Neural cell (in vitro differentiated cells): ENCODE results near the gene SP3. TPM values are rescaled to one million over a fixed set of nuclear protein-coding genes. Genes with fewer than 3 reads are reported as not detected.

Experiments used
- H2AFZ ChIP-seq: fragments of 200-600, 300-800 bp; sonication (generic), shearing (Covaris generic); 2 replicates; pipeline ENCODE4 v1.6.0; 2014; ENCODE audit warnings: low read depth, mild to moderate bottlenecking, antibody characterized with exemption, low read length, moderate library complexity
- H3F3A ChIP-seq: fragments of 200-600 bp; shearing (Covaris generic); 2 replicates; pipeline ENCODE4 v1.6.1; 2016; ENCODE audit warnings: mild to moderate bottlenecking, moderate library complexity, mixed read lengths, antibody characterized with exemption, low read length; ENCODE audit not compliant: insufficient read depth, poor library complexity, severe bottlenecking
- H3K27ac ChIP-seq: fragments of 200-600, 300-800 bp; sonication (generic), shearing (Covaris generic); 2 replicates; pipeline ENCODE4 v1.5.1; 2014; ENCODE audit warnings: mild to moderate bottlenecking, low read length, moderate library complexity
- H3K27me3 ChIP-seq: fragments of 300-800, 200-600 bp; sonication (generic), shearing (Covaris generic); 2 replicates; pipeline ENCODE4 v1.6.0; 2014; ENCODE audit warnings: mild to moderate bottlenecking, low read depth, low read length, moderate library complexity; ENCODE audit not compliant: insufficient read depth
- H3K36me3 ChIP-seq: fragments of 300-800, 200-600 bp; sonication (generic), shearing (Covaris generic); 2 replicates; pipeline ENCODE4 v1.5.1; 2014; ENCODE audit warnings: mild to moderate bottlenecking, antibody characterized with exemption, low read length, moderate library complexity; ENCODE audit not compliant: insufficient read depth
- H3K4me2 ChIP-seq: fragments of 300-800, 200-600 bp; sonication (generic), shearing (Covaris generic); 2 replicates; pipeline ENCODE4 v1.6.0; 2014; ENCODE audit warnings: mild to moderate bottlenecking, low read length
- H3K4me3 ChIP-seq: fragments of 300-800, 200-600 bp; sonication (generic), shearing (Covaris generic); 2 replicates; pipeline ENCODE4 v1.5.1; 2014; ENCODE audit warnings: mild to moderate bottlenecking, low read length, moderate library complexity
- H3K79me2 ChIP-seq: fragments of 200-600 bp; shearing (Covaris generic); replicated peaks from 2 replicates; pipeline ENCODE4 v1.6.0; 2014; ENCODE audit warnings: mild to moderate bottlenecking, low read length, moderate library complexity; ENCODE audit not compliant: insufficient read depth
- H3K9ac ChIP-seq: fragments of 300-800, 200-600 bp; sonication (generic), shearing (Covaris generic); 2 replicates; pipeline ENCODE4 v1.6.1; 2016; ENCODE audit warnings: mild to moderate bottlenecking, low read length, mixed read lengths
- H3K9me2 ChIP-seq: fragments of 200-600 bp; shearing (Covaris generic); 2 replicates; pipeline ENCODE4 v1.6.1; 2016; ENCODE audit warnings: mild to moderate bottlenecking, low read length, mixed read lengths; ENCODE audit not compliant: insufficient read depth
- H3K9me3 ChIP-seq: fragments of 200-600, 300-800 bp; sonication (generic), shearing (Covaris generic); 2 replicates; pipeline ENCODE4 v1.6.1; 2016; ENCODE audit warnings: mild to moderate bottlenecking, mixed run types, low read length, moderate library complexity, mixed read lengths
- H4K20me1 ChIP-seq: fragments of 200-600 bp; shearing (Covaris generic); 2 replicates; pipeline ENCODE4 v1.6.1; 2016; ENCODE audit warnings: mild to moderate bottlenecking, mixed run types; ENCODE audit not compliant: insufficient read depth
- CTCF ChIP-seq: fragments of 450-650 bp; IDR thresholded peaks from 2 replicates; pipeline ENCODE4 v1.5.1; 2014; ENCODE audit warnings: antibody characterized with exemption, mild to moderate bottlenecking, moderate library complexity; ENCODE audit not compliant: poor library complexity, severe bottlenecking
- EP300 ChIP-seq: fragments of 450-650 bp; conservative IDR thresholded peaks from 2 replicates; pipeline ENCODE4 v1.6.1; 2014; ENCODE audit warnings: antibody characterized with exemption, mild to moderate bottlenecking, moderate library complexity; ENCODE audit not compliant: poor library complexity, severe bottlenecking
- EZH2 ChIP-seq: fragments of 200-600, 300-800 bp; shearing (Covaris generic), sonication (generic); IDR thresholded peaks from 2 replicates; pipeline ENCODE4 v1.6.1; 2014; ENCODE audit warnings: antibody characterized with exemption, low read length, borderline replicate concordance, mild to moderate bottlenecking; ENCODE audit not compliant: insufficient read depth, poor library complexity, severe bottlenecking
- MXI1 ChIP-seq: fragments of 450-650 bp; conservative IDR thresholded peaks from 2 replicates; pipeline ENCODE4 v1.6.1; 2014; ENCODE audit warnings: antibody characterized with exemption, mild to moderate bottlenecking; ENCODE audit not compliant: poor library complexity, severe bottlenecking
- POLR2AphosphoS5 ChIP-seq: IDR thresholded peaks from 2 replicates; pipeline ENCODE4 v1.6.1; 2012
- RAD21 ChIP-seq: fragments of 450-650 bp; conservative IDR thresholded peaks from 2 replicates; pipeline ENCODE4 v1.6.1; 2014; ENCODE audit warnings: antibody characterized with exemption, mild to moderate bottlenecking, moderate library complexity
- REST ChIP-seq: IDR thresholded peaks from 2 replicates; pipeline ENCODE4 v1.6.1; 2012; ENCODE audit warnings: borderline replicate concordance
- SMC3 ChIP-seq: fragments of 450-650 bp; conservative IDR thresholded peaks from 2 replicates; pipeline ENCODE4 v1.6.1; 2014; ENCODE audit warnings: antibody characterized with exemption, mild to moderate bottlenecking, moderate library complexity; ENCODE audit not compliant: poor library complexity
- TAF1 ChIP-seq: IDR thresholded peaks from 2 replicates; pipeline ENCODE4 v1.6.1; 2012; ENCODE audit warnings: low read depth
- polyA plus RNA-seq: library from polyadenylated mRNA; depleted of rRNA; stranded (reverse); fragments of >200 nt; gene quantifications from 2 replicates; pipeline ENCODE4 v1.2.3, GENCODE V29; 2014

The SP3 gene
- polyA plus RNA-seq, 1 donor from 2014 or later: 57.8 TPM

- Histone ChIP-seq H2AFZ (no peak overlapping the region), H3K36me3 (no peaks in the 10 kb centered on the region), H3K9me2 (no peaks in the 10 kb centered on the region), H3K9me3 (no peaks in the 10 kb centered on the region), H3K27ac (no peak overlapping the region), H3K79me2 (no peaks in the 10 kb centered on the region), H3K27me3 (no peaks in the 10 kb centered on the region), H3K9ac (no peak overlapping the region), H3F3A (no peaks in the 10 kb centered on the region), H3K4me2 (no peak overlapping the region), H3K4me3 (no peak overlapping the region), H4K20me1 (no peaks in the 10 kb centered on the region)
- no peak for TF ChIP-seq EP300
- TF ChIP-seq POLR2AphosphoS5: no peak
- no peak for TF ChIP-seq REST
- no peak for TF ChIP-seq TAF1
- no peak for TF ChIP-seq MXI1
- TF ChIP-seq SMC3: no peak
- TF ChIP-seq CTCF: no peak
- no peak for TF ChIP-seq EZH2
- TF ChIP-seq RAD21: no peak
Observed at GRCh38 chr2:174012347-174013314, 47.5 kb upstream of the SP3 start.

- Histone ChIP-seq H3K36me3 (no peaks in the 10 kb centered on the region), H3F3A (no peaks in the 10 kb centered on the region), H3K27ac (no peak overlapping the region), H3K4me2 (no peak overlapping the region), H3K9me2 (no peaks in the 10 kb centered on the region), H3K4me3 (no peak overlapping the region), H3K27me3 (no peaks in the 10 kb centered on the region), H3K79me2 (no peaks in the 10 kb centered on the region), H4K20me1 (no peaks in the 10 kb centered on the region), H3K9me3 (no peaks in the 10 kb centered on the region), H2AFZ (no peak overlapping the region), H3K9ac (no peak overlapping the region)
- no peak for TF ChIP-seq MXI1
- TF ChIP-seq RAD21: no peak
- no peak for TF ChIP-seq SMC3
- no peak for TF ChIP-seq TAF1
- TF ChIP-seq CTCF: no peak
- no peak for TF ChIP-seq POLR2AphosphoS5
- TF ChIP-seq REST: no peak
- no peak for TF ChIP-seq EZH2
Observed at GRCh38 chr2:174011796-174012195, 46.6 kb upstream of the SP3 start.
